GM12865 (cell line): Measurements from ENCODE around the gene SERPINB8.

Source experiments
- DNase-seq: peaks from one replicate; pipeline ENCODE4 v3.0.0; 2010; ENCODE audit warnings: low read depth
- H3K4me3 ChIP-seq: 2 replicates; pipeline ENCODE4 v1.5.1; 2011; ENCODE audit warnings: mild to moderate bottlenecking, low read depth, low read length, control low read depth
- TF ChIP-seq, protein P1 (sequence below): IDR thresholded peaks from 2 replicates; pipeline ENCODE4 v1.5.1; 2011; ENCODE audit warnings: low read length, control low read depth, low read depth, inconsistent platforms; ENCODE audit not compliant: insufficient read depth; ENCODE audit errors: missing control alignments

The SERPINB8 gene

GRCh38 chr18:63965716-63966330 lies 4.1 kb upstream of the SERPINB8 start:
- TF ChIP-seq, protein P1, sequence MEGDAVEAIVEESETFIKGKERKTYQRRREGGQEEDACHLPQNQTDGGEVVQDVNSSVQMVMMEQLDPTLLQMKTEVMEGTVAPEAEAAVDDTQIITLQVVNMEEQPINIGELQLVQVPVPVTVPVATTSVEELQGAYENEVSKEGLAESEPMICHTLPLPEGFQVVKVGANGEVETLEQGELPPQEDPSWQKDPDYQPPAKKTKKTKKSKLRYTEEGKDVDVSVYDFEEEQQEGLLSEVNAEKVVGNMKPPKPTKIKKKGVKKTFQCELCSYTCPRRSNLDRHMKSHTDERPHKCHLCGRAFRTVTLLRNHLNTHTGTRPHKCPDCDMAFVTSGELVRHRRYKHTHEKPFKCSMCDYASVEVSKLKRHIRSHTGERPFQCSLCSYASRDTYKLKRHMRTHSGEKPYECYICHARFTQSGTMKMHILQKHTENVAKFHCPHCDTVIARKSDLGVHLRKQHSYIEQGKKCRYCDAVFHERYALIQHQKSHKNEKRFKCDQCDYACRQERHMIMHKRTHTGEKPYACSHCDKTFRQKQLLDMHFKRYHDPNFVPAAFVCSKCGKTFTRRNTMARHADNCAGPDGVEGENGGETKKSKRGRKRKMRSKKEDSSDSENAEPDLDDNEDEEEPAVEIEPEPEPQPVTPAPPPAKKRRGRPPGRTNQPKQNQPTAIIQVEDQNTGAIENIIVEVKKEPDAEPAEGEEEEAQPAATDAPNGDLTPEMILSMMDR = no peak
- H3K4me3 ChIP-seq = no peak overlapping the region
- no peak for DNase-seq

- peak overlapping the region; percentile 88 for H3K4me3 ChIP-seq
- DNase-seq = no peak
- TF ChIP-seq, protein P1 = no peak
Observed at GRCh38 chr18:63970809-63971205, 926 bp downstream of the SERPINB8 start.

DNA sequence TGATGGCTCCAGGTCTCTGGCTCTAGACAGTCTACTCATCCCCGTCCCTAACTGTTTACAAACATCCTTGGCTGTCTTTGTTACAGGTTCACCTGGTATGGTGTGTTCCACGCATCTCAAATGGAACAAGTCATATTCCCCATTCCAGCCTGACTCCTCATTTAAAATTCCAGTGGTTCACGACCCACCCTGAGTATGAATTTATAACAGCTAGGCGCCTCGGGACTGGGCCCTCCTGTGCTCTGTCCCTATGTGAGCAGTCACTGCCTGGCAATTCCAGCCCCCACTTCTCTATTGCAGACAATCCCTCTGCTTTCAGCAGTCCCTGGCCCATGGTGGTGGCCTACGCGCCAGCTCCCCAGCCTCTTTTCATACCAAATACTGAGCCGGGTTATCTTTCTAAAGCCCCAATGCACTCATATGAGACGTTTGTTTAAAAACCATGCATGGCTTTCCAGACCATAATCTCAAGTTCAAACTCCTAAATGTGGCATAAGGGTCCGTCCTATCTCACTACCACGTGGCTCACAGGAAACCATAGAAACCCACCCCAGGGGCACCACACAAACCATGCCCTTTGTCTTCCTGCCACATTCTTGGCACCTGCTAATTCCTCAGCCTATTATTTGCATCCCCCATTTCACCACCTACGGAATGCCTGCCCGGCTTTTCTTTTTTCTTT lies 1.6 kb downstream of the SERPINB8 start:
- no peak for DNase-seq
- TF ChIP-seq, protein P1 = no peak
- H3K4me3 ChIP-seq = peak overlapping the region; percentile 88; the same call in 1 of the 2 replicates

- H3K4me3 ChIP-seq = no peak overlapping the region
- DNase-seq = no peak
- TF ChIP-seq, protein P1 = no peak
Observed at GRCh38 chr18:63972002-63972376, 2.1 kb downstream of the SERPINB8 start.

GRCh38 chr18:63974991-63975390 lies 5.1 kb downstream of the SERPINB8 start:
- DNase-seq = peak; percentile 23
- TF ChIP-seq, protein P1 = peak; percentile 23
- H3K4me3 ChIP-seq = no peak overlapping the region

GRCh38 chr18:63975628-63976027 lies 5.7 kb downstream of the SERPINB8 start:
- no peak overlapping the region for H3K4me3 ChIP-seq
- TF ChIP-seq, protein P1 = no peak
- DNase-seq = no peak
